GM12892 (cell line): ENCODE results near the gene NLRP1.

Source experiments
- POLR2A ChIP-seq: IDR thresholded peaks from 2 replicates; pipeline ENCODE4 v1.6.1; 2011; ENCODE audit warnings: low read depth, low read length, control low read depth
- TAF1 ChIP-seq: IDR thresholded peaks from 2 replicates; pipeline ENCODE4 v1.6.1; 2011; ENCODE audit warnings: low read depth, mild to moderate bottlenecking, control low read depth, low read length, borderline replicate concordance

DNA sequence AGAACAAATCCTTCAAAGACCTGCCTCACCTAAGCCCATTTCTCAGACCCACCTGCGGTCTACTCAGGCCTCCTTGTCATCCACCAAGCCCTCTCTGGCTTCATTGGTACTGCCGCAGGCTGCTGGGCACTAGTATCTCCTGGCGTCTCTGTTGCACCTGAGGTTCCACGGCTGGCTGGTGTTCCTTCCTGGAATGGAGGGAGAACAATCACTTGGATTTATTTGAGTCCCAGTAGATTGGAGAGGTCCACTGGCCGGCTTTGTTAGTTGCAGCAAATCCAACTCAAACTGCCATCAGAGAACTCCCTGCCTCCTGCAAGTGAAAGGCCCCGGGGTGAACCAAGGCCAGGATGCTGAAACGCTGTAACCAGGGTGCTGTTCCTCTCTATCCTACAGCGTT lies 82.6 kb downstream of the NLRP1 start:
- TF ChIP-seq POLR2A (no peak), TAF1 (no peak)
